HS-5 (cell line): ENCODE results near the gene MMEL1.
"Not testable (repeated sequence)": the region's sequence is repeated elsewhere in the genome, so short reads cannot be mapped to it uniquely, and the experiment has no call there.

Source experiments
- DNase-seq: peaks from one replicate; pipeline ENCODE4 v3.0.0-alpha.2; 2012; ENCODE audit warnings: low read depth

The MMEL1 gene, protein sequence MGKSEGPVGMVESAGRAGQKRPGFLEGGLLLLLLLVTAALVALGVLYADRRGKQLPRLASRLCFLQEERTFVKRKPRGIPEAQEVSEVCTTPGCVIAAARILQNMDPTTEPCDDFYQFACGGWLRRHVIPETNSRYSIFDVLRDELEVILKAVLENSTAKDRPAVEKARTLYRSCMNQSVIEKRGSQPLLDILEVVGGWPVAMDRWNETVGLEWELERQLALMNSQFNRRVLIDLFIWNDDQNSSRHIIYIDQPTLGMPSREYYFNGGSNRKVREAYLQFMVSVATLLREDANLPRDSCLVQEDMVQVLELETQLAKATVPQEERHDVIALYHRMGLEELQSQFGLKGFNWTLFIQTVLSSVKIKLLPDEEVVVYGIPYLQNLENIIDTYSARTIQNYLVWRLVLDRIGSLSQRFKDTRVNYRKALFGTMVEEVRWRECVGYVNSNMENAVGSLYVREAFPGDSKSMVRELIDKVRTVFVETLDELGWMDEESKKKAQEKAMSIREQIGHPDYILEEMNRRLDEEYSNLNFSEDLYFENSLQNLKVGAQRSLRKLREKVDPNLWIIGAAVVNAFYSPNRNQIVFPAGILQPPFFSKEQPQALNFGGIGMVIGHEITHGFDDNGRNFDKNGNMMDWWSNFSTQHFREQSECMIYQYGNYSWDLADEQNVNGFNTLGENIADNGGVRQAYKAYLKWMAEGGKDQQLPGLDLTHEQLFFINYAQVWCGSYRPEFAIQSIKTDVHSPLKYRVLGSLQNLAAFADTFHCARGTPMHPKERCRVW

DNA sequence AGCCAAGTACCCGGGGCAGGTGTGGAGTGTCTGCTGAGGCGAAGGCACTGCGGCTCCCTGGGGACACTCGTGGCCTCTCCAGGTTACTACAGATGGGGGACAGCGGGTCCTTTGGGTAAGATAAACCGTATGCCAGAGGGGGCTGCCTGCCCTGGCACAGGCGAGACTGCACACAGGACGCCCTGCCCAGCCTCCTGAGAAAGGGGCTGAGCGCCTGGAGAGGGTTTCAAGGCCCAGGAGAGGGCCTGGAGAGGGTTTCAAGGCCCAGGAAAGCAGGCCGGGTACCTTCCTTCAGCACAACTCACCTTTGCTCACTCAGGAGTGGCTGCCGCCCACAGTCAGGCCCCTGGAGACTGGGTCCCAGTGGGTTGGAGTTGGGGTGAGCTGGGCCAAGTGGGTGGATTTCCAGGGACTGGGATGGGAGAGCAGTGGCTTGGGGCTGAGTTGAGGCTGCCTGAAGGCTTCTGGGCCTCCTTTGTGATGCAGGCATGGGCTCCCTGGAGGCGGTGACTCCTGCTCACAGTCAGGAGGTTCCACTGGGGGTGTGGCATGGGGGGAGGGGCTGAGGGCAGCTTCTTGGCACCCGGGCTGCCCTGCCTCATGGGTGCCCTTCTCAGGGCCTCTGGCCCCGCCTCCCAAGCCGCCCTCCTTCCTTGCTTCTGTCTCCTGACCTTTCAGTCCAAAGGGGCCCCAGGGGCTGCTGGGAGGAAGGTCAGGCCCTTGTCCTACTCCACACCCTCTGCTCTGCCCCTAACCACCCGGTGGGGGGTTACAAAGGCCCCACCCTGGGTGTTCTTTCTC lies at the start of gene MMEL1:
Gene MMEL1 (minus strand): TSS at position 456 of the 801 bp plus-strand sequence. CDS start 3,532 bp downstream, outside the sequence.
- DNase-seq, result no peak

DNA sequence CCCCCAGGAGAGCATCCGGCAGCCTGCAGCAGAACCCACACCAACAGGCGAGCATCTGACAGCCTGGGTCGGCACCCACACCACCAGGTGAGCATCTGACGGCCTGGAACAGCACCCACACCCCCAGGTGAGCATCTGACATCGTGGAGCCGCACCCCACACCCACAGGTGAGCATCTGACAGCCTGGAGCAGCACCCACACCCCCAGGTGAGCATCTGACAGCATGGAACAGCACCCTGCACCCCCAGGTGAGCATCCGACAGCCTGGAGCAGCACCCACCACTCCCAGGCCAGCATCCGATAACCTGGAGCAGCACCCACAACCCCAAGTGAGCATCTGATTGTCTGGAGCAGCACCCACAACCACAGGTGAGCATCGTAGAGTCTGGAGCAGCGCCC lies 43.9 kb upstream of the MMEL1 start:
- DNase-seq, result not testable (repeated sequence)

DNA sequence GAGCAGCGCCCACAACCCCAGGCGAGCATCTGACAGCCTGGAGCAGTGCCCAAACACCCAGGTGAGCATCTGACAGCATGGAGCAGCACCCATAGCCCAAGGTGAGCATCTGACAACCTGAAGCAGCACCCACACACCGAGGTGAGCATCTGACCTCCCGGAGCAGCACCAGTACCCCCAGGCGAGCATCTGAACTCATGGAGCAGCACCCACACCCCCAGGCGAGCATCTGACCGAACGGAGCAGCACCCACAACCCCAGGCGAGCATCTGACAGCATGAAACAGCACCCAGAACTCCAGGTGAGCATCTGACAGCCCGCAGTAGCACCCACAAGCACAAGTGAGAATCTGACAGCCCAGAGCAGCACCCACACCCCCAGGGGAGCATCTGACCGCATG lies 38.8 kb upstream of the MMEL1 start:
- DNase-seq, result not testable (repeated sequence)

DNA sequence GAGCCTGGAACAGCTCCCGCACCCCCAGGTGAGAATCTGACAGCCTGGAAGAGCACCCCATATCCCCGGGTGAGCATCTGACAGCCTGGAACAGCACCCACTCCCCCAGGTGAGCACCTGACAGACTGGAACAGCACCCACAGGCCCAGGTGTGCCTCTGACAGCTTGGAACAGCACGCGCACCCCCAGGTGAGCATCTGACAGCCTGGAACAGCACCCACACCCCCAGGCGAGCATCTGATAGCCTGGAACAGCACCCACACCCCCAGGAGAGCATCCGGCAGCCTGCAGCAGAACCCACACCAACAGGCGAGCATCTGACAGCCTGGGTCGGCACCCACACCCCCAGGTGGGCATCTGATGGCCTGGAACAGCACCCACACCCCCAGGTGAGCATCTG lies 27.0 kb upstream of the MMEL1 start:
- DNase-seq, result not testable (repeated sequence)

DNA sequence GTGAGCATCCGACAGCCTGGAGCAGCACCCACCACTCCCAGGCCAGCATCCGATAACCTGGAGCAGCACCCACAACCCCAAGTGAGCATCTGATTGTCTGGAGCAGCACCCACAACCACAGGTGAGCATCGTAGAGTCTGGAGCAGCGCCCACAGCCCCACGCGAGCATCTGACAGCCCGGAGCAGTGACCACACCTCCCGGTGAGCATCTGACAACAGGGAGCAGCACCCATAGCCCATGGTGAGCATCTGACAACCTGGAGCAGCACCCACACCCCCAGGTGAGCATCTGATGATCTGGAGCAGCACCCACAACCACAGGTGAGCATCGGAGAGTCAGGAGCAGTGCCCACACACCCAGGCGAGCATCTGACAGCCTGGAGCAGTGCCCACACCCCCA lies 25.1 kb upstream of the MMEL1 start:
- not testable (repeated sequence) for DNase-seq

DNA sequence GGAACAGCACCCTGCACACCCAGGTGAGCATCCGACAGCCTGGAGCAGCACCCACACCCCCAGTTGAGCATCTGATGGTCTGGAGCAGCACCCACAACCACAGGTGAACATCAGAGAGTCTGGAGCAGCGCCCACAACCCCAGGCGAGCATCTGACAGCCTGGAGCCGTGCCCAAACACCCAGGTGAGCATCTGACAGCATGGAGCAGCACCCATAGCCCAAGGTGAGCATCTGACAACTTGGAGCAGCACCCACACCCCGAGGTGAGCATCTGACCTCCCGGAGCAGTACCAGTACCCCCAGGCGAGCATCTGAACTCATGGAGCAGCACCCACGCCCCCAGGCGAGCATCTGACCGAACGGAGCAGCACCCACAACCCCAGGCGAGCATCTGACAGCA lies 24.3 kb upstream of the MMEL1 start:
- DNase-seq, result not testable (repeated sequence)

DNA sequence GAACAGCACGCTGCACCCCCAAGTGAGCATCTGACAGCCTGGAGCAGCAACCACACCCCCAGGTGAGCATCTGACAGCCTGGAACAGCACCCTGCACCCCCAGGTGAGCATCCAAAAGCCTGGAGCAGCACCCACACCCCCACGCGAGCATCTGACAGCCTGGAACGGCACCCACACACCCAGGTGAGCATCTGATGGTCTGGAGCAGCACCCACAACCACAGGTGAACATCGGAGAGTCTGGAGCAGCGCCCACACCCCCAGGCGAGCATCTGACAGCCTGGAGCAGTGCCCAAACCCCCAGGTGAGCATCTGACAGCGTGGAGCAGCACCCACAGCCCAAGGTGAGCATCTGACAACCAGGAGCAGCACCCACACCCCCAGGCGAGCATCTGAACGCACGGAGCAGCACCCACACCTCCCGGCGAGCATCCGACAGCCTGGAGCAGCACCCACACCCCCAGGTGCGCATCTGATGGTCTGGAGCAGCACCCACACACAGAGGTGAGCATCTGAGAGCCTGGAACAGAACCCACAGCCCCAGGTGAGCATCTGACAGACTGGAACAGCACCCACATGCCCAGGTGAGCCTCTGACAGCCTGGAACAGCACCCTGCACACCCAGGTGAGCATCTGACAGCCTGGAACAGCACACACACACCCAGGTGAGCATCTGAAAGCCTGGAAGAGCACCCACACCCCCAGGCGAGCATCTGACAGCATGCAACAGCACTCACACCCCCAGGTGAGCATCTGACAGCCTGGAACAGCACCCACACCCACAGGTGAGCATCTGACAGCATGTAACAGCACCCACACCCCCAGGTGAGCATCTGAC lies 23.0 kb upstream of the MMEL1 start:
- not testable (repeated sequence) for DNase-seq

DNA sequence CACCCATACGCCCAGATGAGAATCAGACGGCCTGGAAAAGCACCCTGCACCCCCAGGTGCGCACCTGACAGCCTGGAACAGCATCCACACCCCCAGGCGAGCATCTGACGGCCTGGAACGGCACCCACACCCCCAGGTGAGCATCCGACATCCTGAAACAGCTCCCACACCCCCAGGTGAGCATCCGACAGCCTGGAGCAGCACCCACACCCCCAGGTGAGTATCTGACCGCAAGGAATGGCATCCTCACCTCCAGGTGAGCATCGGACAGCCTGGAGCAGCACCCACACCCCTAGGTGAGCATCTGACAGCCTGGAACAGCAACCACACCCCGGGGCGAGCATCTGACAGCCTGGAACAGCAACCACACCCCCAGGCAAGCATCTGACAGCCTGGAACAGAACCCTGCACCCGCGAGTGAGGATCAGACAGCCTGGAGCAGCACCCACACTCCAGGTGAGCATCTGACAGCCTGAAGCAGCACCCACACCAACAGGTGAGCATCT lies 21.7 kb upstream of the MMEL1 start:
- DNase-seq, result not testable (repeated sequence)

DNA sequence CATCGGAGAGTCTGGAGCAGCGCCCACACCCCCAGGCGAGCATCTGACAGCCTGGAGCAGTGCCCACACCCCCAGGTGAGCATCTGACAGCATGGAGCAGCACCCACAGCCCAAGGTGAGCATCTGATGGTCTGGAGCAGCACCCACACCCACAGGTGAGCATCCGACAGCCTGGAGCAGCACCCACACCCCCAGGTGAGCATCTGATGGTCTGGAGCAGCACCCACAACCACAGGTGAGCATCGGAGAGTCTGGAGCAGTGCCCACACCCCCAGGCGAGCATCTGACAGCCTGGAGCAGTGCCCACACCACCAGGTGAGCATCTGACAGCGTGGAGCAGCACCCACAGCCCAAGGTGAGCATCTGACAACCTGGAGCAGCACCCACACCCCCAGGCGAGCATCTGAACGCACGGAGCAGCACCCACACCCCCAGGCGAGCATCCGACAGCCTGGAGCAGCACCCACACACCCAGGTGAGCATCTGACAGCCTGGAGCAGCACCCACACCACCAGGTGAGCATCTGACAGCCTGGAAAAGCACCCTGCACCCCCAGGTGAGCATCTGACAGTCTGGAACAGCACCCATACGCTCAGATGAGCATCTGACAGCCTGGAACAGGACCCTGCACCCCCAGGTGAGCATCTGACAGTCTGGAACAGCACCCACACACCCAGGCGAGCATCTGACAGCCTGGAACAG lies 21.1 kb upstream of the MMEL1 start:
- DNase-seq, result not testable (repeated sequence)

DNA sequence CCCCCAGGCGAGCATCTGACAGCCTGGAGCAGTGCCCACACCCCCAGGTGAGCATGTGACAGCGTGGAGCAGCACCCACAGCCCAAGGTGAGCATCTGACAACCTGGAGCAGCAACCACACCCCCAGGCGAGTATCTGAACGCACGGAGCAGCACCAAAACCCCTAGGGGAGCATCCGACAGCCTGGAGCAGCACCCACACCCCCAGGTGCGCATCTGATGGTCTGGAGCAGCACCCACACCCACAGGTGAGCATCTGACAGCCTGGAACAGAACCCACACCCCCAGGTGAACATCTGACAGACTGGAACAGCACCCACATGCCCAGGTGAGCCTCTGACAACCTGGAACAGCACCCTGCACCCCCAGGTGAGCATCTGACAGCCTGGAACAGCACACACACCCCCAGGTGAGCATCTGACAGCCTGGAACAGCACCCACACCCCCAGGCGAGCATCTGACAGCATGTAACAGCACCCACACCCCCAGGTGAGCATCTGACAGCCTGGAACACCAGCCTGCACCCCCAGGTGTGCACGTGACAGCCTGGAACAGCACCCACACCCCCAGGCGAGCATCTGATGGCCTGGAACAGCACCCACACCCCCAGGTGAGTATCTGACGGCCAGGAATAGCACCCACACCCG lies 20.2 kb upstream of the MMEL1 start:
- not testable (repeated sequence) for DNase-seq

DNA sequence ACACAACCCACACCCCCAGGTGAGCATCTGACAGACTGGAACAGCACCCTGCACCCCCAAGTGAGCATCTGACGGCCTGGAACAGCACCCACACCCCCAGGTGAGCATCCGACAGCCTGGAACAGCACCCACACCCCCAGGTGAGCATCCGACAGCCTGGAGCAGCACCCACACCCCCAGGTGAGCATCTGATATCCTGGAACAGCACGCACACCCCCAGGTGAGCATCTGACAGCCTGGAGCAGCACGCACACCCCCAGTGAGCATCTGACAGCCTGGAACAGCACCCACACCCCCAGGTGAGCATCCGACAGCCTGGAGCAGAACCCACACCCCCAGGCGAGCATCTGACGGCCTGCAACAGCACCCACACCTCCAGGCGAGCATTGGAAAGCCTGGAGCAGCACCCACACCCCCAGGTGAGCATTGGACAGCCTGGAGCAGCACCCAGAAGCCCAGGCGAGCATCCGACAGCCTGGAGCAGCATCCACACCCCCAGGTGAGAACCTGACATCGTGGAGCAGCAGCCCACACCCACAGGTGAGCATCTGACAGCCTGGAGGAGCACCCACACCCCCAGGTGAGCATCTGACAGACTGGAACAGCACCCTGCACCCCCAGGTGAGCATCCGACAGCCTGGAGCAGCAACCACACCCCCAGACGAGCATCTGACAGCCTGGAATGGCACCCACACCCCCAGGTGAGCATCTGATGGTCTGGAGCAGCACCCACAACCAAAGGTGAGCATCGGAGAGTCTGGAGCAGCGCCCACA lies 19.5 kb upstream of the MMEL1 start:
- DNase-seq, result not testable (repeated sequence)

DNA sequence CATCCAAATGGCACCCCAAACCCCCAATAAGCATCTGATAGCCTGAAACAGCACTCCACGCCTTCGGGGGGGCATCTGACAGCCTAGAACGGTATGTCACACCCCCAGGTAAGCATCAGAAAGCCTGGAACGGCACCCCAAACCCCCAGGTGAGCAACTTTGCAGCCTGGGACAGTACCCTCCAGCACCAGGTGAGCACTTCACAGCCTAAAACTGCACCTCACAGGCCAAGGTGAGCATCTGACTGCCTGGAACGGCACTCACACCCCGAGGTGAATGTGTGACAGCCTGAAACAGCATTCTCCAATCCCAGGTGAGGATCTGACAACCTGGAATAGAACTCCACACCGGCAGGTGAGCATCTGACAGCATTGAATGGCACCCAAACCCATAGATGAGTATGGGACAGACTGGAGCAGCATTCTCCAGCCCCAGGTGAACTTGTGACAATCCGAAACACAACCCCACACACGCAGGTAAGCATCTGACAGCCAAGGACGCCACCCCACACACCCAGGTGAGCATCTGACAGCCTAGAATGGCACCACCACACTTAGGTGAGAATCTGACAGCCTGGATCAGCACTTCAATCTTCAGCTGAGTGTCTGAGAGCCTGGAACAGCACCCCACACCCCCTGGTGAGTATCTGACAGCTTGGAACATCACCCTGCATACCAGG lies 18.3 kb upstream of the MMEL1 start:
- DNase-seq, result no peak

DNA sequence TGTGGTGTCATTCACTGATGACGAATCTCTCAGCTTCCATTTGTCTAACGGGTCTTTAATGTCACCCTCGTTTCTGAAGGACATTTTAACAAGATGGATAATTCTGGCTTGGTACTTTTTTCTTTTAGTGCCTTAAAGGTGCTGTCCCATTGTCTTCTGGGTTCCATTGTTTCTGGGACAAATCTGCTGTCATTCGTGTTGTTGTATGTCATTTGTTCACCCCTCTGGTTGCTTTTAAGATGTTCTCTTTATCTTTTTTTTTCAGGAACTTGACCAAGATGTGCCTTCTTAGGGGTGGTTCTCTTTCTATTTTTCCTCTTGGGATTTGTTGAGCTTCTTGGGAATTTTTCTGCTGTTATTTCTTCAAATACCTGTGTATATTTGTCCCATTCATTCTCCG lies 14.0 kb upstream of the MMEL1 start:
- no peak for DNase-seq

DNA sequence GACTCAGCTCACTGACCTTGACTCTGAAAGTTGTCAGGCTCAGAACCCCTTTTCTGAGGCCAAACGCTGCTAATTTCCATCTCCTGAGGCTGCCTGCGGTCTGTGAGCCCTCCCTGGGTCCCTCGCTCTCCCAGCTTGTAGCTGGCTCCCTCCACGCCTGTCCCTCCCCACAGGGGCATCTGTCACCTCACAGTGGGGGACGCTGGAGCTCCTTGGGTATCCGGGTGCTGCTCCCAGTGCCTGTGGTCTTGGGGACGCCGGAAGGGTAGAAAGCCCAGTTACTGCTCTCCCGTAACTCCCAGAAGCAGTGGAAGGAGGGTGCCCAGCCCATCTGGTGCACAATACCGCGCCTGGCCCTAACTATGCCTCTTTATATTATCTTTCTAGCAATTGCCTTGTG lies 13.0 kb upstream of the MMEL1 start:
- DNase-seq, result no peak

DNA sequence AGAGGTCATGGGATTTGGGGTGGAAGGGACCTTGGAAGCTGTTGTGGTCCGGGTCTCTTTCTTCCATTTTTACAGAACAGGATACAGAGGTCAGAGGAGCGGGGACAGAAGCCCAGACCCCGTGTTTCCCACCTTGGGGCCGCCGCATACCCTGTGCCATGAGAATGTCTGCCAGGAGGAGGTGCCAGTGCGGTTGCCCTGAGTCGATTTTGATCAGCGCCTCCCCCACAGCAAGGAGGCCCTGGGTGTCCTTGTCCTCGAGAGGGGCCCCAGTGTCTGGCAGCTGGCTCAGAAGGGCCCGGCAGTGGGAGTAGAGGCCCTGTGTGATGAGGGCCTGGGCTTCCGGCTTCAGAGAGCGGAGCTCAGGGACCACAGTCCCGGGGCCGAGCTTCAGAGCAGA lies 12.3 kb upstream of the MMEL1 start:
- DNase-seq, result no peak

DNA sequence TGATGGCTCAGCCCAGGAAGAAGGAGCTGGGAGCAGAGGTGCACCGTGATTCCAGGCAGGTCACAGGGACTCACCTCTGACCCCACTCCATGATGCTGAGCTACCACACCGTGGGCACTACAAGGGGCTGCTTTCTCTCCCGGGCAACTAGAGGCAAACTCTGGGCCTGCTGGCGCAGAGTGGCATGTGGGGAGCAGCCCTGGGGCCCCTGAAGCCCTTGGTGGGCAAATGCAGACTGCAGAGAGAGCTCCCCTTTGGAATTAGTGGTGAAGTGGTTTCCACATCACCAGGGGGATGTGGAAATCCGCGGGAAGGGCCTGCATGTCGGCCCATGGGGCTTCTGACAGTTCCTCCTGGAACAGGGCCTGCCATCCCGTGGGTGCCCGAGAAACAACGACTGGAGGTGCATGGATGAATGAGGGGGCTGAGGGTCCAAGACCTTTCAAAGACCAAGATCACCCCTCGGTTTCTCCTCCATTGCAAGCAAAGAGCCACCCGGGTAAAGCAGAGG lies 11.8 kb upstream of the MMEL1 start:
- no peak for DNase-seq

DNA sequence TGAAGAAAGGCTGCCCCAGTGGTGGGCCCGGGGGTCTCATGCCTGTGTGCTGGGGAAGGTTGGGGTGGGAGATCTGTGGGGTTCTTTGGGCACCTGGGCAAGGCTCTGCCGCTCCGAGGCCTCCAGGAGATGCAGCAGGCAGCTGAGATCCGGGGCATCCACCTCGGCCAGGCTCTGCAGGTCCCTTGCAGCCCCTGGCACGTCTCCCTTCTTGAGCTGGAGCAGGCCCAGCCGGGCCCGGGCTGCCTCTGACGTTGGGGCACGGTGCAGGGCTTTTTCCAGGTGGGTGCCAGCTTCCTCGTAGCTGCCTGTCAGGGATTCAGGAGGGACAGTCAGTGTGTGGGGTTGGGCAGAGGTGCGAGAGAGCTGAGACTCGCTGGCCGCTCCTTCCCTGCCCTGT lies 11.4 kb upstream of the MMEL1 start:
- DNase-seq, result no peak

DNA sequence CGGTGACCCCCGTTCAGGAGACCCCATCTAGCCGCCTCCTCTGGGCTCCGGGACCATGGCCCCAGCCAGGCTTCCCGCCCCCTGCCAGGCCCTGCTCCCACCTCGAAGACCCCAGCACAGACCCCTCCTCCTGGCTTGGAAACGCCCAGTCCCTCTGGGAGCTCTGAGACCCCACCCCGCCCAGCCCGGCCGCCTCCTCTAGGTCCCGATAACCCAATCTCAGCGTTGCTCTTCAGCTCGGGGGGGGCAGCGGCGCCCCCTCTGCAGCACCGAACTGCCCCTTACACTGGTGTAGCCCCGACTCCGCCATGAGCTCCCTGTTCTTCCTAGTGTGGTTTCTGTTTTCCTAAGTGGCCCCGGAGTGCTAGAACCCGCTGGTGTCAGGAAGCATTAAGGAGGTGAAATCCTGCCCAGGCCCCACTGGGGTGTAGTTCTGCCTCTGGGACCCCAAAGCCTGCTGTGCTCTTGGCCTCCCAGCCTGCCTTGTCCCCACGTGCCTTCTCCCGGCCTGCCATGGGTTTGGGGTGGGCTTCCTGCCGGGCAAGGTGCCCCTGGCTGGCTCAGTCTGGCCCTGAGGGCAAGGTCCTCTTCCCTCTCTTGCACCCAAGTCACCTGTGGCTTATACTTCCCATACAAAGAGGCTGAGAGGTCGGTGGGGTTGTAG lies 10.7 kb upstream of the MMEL1 start:
- no peak for DNase-seq
